Astrocyte (in vitro differentiated cells and primary cell): ENCODE measurements around the gene CEBPZOS. TPM values are rescaled to one million over a fixed set of nuclear protein-coding genes. Genes with fewer than 3 reads are reported as not detected.

Source experiments
- DNase-seq: peaks from one replicate; pipeline ENCODE4 v3.0.0-alpha.2; 2010; ENCODE audit warnings: low read depth
- FAIRE-seq: peaks from 2 replicates; lab custom pipeline; 2011; peaks lifted over from hg19 to GRCh38; lab: Jason Lieb, UNC
- H2AFZ ChIP-seq: 2 replicates; pipeline ENCODE4 v1.6.0; 2012; ENCODE audit warnings: low read depth, low read length, inconsistent platforms
- H3K27ac ChIP-seq: 2 replicates; pipeline ENCODE4 v1.5.1; 2011; ENCODE audit warnings: low read depth, low read length, inconsistent platforms
- H3K27me3 ChIP-seq: 2 replicates; pipeline ENCODE4 v1.6.0; 2011; ENCODE audit warnings: low read length, inconsistent platforms; ENCODE audit not compliant: insufficient read depth
- H3K36me3 ChIP-seq: 2 replicates; pipeline ENCODE4 v1.5.1; 2011; ENCODE audit warnings: low read length, inconsistent platforms; ENCODE audit not compliant: insufficient read depth
- H3K4me1 ChIP-seq: 2 replicates; pipeline ENCODE4 v1.5.1; 2011; ENCODE audit warnings: low read length, inconsistent platforms; ENCODE audit not compliant: insufficient read depth
- H3K4me2 ChIP-seq: 2 replicates; pipeline ENCODE4 v1.6.0; 2012; ENCODE audit warnings: low read length, inconsistent platforms
- H3K4me3 ChIP-seq: 2 replicates; pipeline ENCODE4 v1.5.1; 2011; ENCODE audit warnings: low read depth, mild to moderate bottlenecking, low read length, inconsistent platforms; ENCODE audit not compliant: insufficient read depth
- H3K79me2 ChIP-seq: 2 replicates; pipeline ENCODE4 v1.6.0; 2012; ENCODE audit warnings: mild to moderate bottlenecking, low read length, inconsistent platforms; ENCODE audit not compliant: insufficient read depth
- H3K9ac ChIP-seq: 2 replicates; pipeline ENCODE4 v1.6.0; 2012; ENCODE audit warnings: mild to moderate bottlenecking, low read length, inconsistent platforms
- H3K9me3 ChIP-seq: 2 replicates; pipeline ENCODE4 v1.5.1; 2012; ENCODE audit warnings: low read depth, mild to moderate bottlenecking, low read length, inconsistent platforms; ENCODE audit not compliant: insufficient read depth
- H4K20me1 ChIP-seq: 2 replicates; pipeline ENCODE4 v1.6.0; 2012; ENCODE audit warnings: low read length, inconsistent platforms; ENCODE audit not compliant: insufficient read depth
- H3K27ac Mint-ChIP-seq: one replicate; pipeline ENCODE4 v1.8.0; 2021; ENCODE audit warnings: mild to moderate bottlenecking, mixed read lengths; ENCODE audit not compliant: unreplicated experiment
- H3K27me3 Mint-ChIP-seq: one replicate; pipeline ENCODE4 v1.8.0; 2021; ENCODE audit warnings: low read depth, mixed read lengths; ENCODE audit not compliant: unreplicated experiment
- H3K36me3 Mint-ChIP-seq: one replicate; pipeline ENCODE4 v1.8.0; 2021; ENCODE audit warnings: low read depth, mixed read lengths; ENCODE audit not compliant: unreplicated experiment
- H3K4me1 Mint-ChIP-seq: one replicate; pipeline ENCODE4 v1.8.0; 2021; ENCODE audit warnings: low read depth, mixed read lengths; ENCODE audit not compliant: unreplicated experiment
- H3K4me3 Mint-ChIP-seq: one replicate; pipeline ENCODE4 v1.8.0; 2021; ENCODE audit warnings: mild to moderate bottlenecking, moderate library complexity, mixed read lengths; ENCODE audit not compliant: unreplicated experiment
- H3K9me3 Mint-ChIP-seq: one replicate; pipeline ENCODE4 v1.8.0; 2021; ENCODE audit warnings: mild to moderate bottlenecking, mixed read lengths; ENCODE audit not compliant: unreplicated experiment
- EZH2 ChIP-seq: IDR thresholded peaks from 2 replicates; pipeline ENCODE4 v1.6.1; 2012; ENCODE audit warnings: mild to moderate bottlenecking, low read length, inconsistent platforms; ENCODE audit not compliant: insufficient read depth
- total RNA-seq: library from RNA; stranded (reverse); gene quantifications from 2 replicates; pipeline ENCODE4 v1.2.1, GENCODE V29; 2021
- TF ChIP-seq, protein P1 (sequence below): IDR thresholded peaks from 2 replicates; pipeline ENCODE4 v1.5.1; 2011; ENCODE audit warnings: low read depth, mild to moderate bottlenecking, inconsistent platforms, low read length, moderate library complexity; ENCODE audit not compliant: insufficient read depth

Gene CEBPZOS
- total RNA-seq, 1 donor from 2014 or later = 37.3 TPM

GRCh38 chr2:37246205-37246604, 49.9 kb downstream of the CEBPZOS start:
- Mint-ChIP-seq H3K27me3 (no peaks in the 10 kb centered on the region), H3K4me3 (no peak overlapping the region), H3K36me3 (peaks cover 6% of the 10 kb centered on the region), H3K9me3 (no peaks in the 10 kb centered on the region), H3K27ac (no peak overlapping the region), H3K4me1 (peaks cover 4% of the 10 kb centered on the region)
- H3K36me3 ChIP-seq = peaks cover 40% of the 10 kb centered on the region
- no peak overlapping the region for H3K4me3 ChIP-seq
- no peaks in the 10 kb centered on the region for H3K27me3 ChIP-seq
- TF ChIP-seq, protein P1, sequence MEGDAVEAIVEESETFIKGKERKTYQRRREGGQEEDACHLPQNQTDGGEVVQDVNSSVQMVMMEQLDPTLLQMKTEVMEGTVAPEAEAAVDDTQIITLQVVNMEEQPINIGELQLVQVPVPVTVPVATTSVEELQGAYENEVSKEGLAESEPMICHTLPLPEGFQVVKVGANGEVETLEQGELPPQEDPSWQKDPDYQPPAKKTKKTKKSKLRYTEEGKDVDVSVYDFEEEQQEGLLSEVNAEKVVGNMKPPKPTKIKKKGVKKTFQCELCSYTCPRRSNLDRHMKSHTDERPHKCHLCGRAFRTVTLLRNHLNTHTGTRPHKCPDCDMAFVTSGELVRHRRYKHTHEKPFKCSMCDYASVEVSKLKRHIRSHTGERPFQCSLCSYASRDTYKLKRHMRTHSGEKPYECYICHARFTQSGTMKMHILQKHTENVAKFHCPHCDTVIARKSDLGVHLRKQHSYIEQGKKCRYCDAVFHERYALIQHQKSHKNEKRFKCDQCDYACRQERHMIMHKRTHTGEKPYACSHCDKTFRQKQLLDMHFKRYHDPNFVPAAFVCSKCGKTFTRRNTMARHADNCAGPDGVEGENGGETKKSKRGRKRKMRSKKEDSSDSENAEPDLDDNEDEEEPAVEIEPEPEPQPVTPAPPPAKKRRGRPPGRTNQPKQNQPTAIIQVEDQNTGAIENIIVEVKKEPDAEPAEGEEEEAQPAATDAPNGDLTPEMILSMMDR = no peak
- TF ChIP-seq EZH2 = no peak
- H3K79me2 ChIP-seq = no peaks in the 10 kb centered on the region
- no peak overlapping the region for H3K4me2 ChIP-seq
- no peak for DNase-seq
- H3K9me3 ChIP-seq = no peaks in the 10 kb centered on the region
- H3K9ac ChIP-seq = no peak overlapping the region
- no peaks in the 10 kb centered on the region for H3K4me1 ChIP-seq
- H3K27ac ChIP-seq = no peak overlapping the region
- no peak overlapping the region for H2AFZ ChIP-seq
- no peaks in the 10 kb centered on the region for H4K20me1 ChIP-seq
- FAIRE-seq = no peak

- Histone ChIP-seq H4K20me1 (peaks cover 6% of the 10 kb centered on the region), H3K4me3 (no peak overlapping the region), H3K4me2 (no peak overlapping the region), H3K27me3 (no peaks in the 10 kb centered on the region), H3K9ac (no peak overlapping the region), H3K79me2 (no peaks in the 10 kb centered on the region), H3K4me1 (no peaks in the 10 kb centered on the region), H3K27ac (no peak overlapping the region), H3K36me3 (peaks cover 59% of the 10 kb centered on the region), H3K9me3 (no peaks in the 10 kb centered on the region), H2AFZ (no peak overlapping the region)
- no peak overlapping the region for H3K4me3 Mint-ChIP-seq
- peaks cover 4% of the 10 kb centered on the region for H3K4me1 Mint-ChIP-seq
- no peak overlapping the region for H3K27ac Mint-ChIP-seq
- DNase-seq (peak; percentile 19), FAIRE-seq (no peak)
- H3K27me3 Mint-ChIP-seq = no peaks in the 10 kb centered on the region
- no peaks in the 10 kb centered on the region for H3K9me3 Mint-ChIP-seq
- TF ChIP-seq, protein P1 = no peak
- no peak for TF ChIP-seq EZH2
- H3K36me3 Mint-ChIP-seq = peaks cover 5% of the 10 kb centered on the region
These were observed 54.8 kb downstream of the CEBPZOS start for GRCh38 chr2:37250869-37251740.

Other genes starting within 250 kb of the CEBPZOS start
- 24.2 and 25.6 TPM in 2 replicates for gene STRN, start 230.0 kb upstream of the CEBPZOS start, total RNA-seq
- 15.6 and 15.7 TPM in 2 replicates for gene HEATR5B, start 112.1 kb upstream of the CEBPZOS start, total RNA-seq
- 5.5 and 5.7 TPM in 2 replicates for gene GPATCH11, start 112.0 kb upstream of the CEBPZOS start, total RNA-seq
- gene EIF2AK2, start 39.5 kb upstream of the CEBPZOS start, total RNA-seq = 147 and 149 TPM in 2 replicates
- not detected in 2 replicates for gene SULT6B1, start 7.8 kb upstream of the CEBPZOS start, total RNA-seq
- 47.5 and 48.5 TPM in 2 replicates for gene CEBPZ, start 35.1 kb downstream of the CEBPZOS start, total RNA-seq
- 23.1 and 24.2 TPM in 2 replicates for gene NDUFAF7, start 35.2 kb downstream of the CEBPZOS start, total RNA-seq
- 40.0 and 42.5 TPM in 2 replicates for gene PRKD3, start 128.3 kb downstream of the CEBPZOS start, total RNA-seq
- 23.1 and 25.2 TPM in 2 replicates for gene QPCT, start 148.1 kb downstream of the CEBPZOS start, total RNA-seq